GM23338 (cell line): ENCODE measurements around the gene GNAI3. TPM values are rescaled to one million over a fixed set of nuclear protein-coding genes. Genes with fewer than 3 reads are reported as not detected.

Source experiments
- ATAC-seq: fragments of 200-7000 bp; cut with Tn5 transposase; 3 replicates; pipeline ENCODE4 v1.9.1; 2020
- DNase-seq: peaks from one replicate; pipeline ENCODE4 v3.0.0-alpha.2; 2015; ENCODE audit warnings: low spot score
- H2AFZ ChIP-seq: fragments of 200-600 bp; sonication (generic); 2 replicates; pipeline ENCODE4 v1.8.0; 2016; ENCODE audit warnings: antibody characterized with exemption, mild to moderate bottlenecking, moderate library complexity
- H3F3A ChIP-seq: fragments of 200-600 bp; sonication (generic); replicated peaks from 2 replicates; pipeline ENCODE4 v1.8.0; 2017; ENCODE audit warnings: antibody characterized with exemption, mixed run types, low read depth
- H3K27ac ChIP-seq: fragments of 200-600 bp; sonication (generic); 2 replicates; pipeline ENCODE4 v1.6.1; 2016; ENCODE audit warnings: low read depth
- H3K27me3 ChIP-seq: fragments of 200-600 bp; sonication (generic); 2 replicates; pipeline ENCODE4 v1.8.0; 2016; ENCODE audit warnings: mild to moderate bottlenecking, mixed run types, moderate library complexity; ENCODE audit not compliant: insufficient read depth
- H3K36me3 ChIP-seq: fragments of 200-600 bp; sonication (generic); 2 replicates; pipeline ENCODE4 v1.8.0; 2016; ENCODE audit warnings: mild to moderate bottlenecking; ENCODE audit not compliant: insufficient read depth
- H3K4me1 ChIP-seq: fragments of 200-600 bp; sonication (generic); 2 replicates; pipeline ENCODE4 v1.8.0; 2016; ENCODE audit warnings: mild to moderate bottlenecking, moderate library complexity; ENCODE audit not compliant: insufficient read depth
- H3K4me2 ChIP-seq: fragments of 200-600 bp; sonication (generic); 2 replicates; pipeline ENCODE4 v1.7.1; 2017; ENCODE audit warnings: mixed run types
- H3K4me3 ChIP-seq: fragments of 200-600 bp; sonication (generic); 2 replicates; pipeline ENCODE4 v1.6.1; 2016; ENCODE audit warnings: mixed run types
- H3K79me2 ChIP-seq: fragments of 200-600 bp; sonication (generic); replicated peaks from 2 replicates; pipeline ENCODE4 v1.8.0; 2017; ENCODE audit warnings: mild to moderate bottlenecking; ENCODE audit not compliant: insufficient read depth
- H3K9me2 ChIP-seq: fragments of 200-600 bp; sonication (generic); 2 replicates; pipeline ENCODE4 v1.8.0; 2017; ENCODE audit not compliant: insufficient read depth
- H4K20me1 ChIP-seq: fragments of 200-600 bp; sonication (generic); replicated peaks from 2 replicates; pipeline ENCODE4 v1.8.0; 2017; ENCODE audit warnings: mild to moderate bottlenecking; ENCODE audit not compliant: insufficient read depth
- H3K27ac Mint-ChIP-seq: 2 replicates; pipeline ENCODE4 v1.8.0; 2020; ENCODE audit warnings: inconsistent platforms, mild to moderate bottlenecking, moderate library complexity, mixed read lengths
- H3K27me3 Mint-ChIP-seq: 3 replicates; pipeline ENCODE4 v1.8.0; 2022; ENCODE audit warnings: low read depth, mild to moderate bottlenecking, moderate library complexity, mixed read lengths, inconsistent platforms; ENCODE audit not compliant: insufficient read depth, poor library complexity
- H3K36me3 Mint-ChIP-seq: 3 replicates; pipeline ENCODE4 v1.8.0; 2021; ENCODE audit warnings: low read depth, mild to moderate bottlenecking, inconsistent platforms, moderate library complexity, mixed read lengths
- H3K4me1 Mint-ChIP-seq: 3 replicates; pipeline ENCODE4 v1.8.0; 2020; ENCODE audit warnings: mild to moderate bottlenecking, inconsistent platforms, mixed read lengths
- H3K4me3 Mint-ChIP-seq: 3 replicates; pipeline ENCODE4 v1.8.0; 2021; ENCODE audit warnings: moderate library complexity, mild to moderate bottlenecking, inconsistent platforms, mixed read lengths
- H3K9me3 Mint-ChIP-seq: 3 replicates; pipeline ENCODE4 v1.8.0; 2020; ENCODE audit warnings: moderate library complexity, mild to moderate bottlenecking, inconsistent platforms, mixed read lengths
- CREB1 ChIP-seq: fragments of 250-450 bp; sonication (Bioruptor Pico); IDR thresholded peaks from 2 replicates; pipeline ENCODE4 v1.5.0; 2020; ENCODE audit warnings: low read depth, mild to moderate bottlenecking, moderate library complexity
- EZH2 ChIP-seq: fragments of 200-600 bp; sonication (generic); IDR thresholded peaks from one replicate; pipeline ENCODE4 v1.8.0; 2017; ENCODE audit warnings: antibody characterized with exemption, mild to moderate bottlenecking, low read depth; ENCODE audit not compliant: unreplicated experiment
- EZH2phosphoT487 ChIP-seq: fragments of 200-600 bp; sonication (generic); IDR thresholded peaks from one replicate; pipeline ENCODE4 v1.8.1; 2018; ENCODE audit warnings: antibody characterized with exemption; ENCODE audit not compliant: unreplicated experiment
- JUNB ChIP-seq: IDR thresholded peaks from one replicate; pipeline ENCODE4 v1.6.1; 2016; ENCODE audit warnings: antibody characterized with exemption; ENCODE audit not compliant: unreplicated experiment
- NANOG ChIP-seq: IDR thresholded peaks from 2 replicates; pipeline ENCODE4 v1.6.1; 2016; ENCODE audit warnings: antibody characterized with exemption, borderline replicate concordance
- POLR2AphosphoS5 ChIP-seq: IDR thresholded peaks from 2 replicates; pipeline ENCODE4 v1.6.1; 2016; ENCODE audit warnings: antibody characterized with exemption, low read depth
- STAT1 ChIP-seq: IDR thresholded peaks from one replicate; pipeline ENCODE4 v1.6.1; 2016; ENCODE audit warnings: antibody characterized with exemption; ENCODE audit not compliant: unreplicated experiment
- ZNF114 ChIP-seq: fragments of 250-450 bp; sonication (Bioruptor Pico); IDR thresholded peaks from 2 replicates; pipeline ENCODE4 v1.5.0; 2020; ENCODE audit warnings: mild to moderate bottlenecking, moderate library complexity
- ZNF331 ChIP-seq: fragments of 250-450 bp; sonication (Bioruptor Pico); IDR thresholded peaks from 2 replicates; pipeline ENCODE4 v1.5.0; 2020; ENCODE audit warnings: low read depth, mild to moderate bottlenecking, moderate library complexity
- polyA plus RNA-seq: library from polyadenylated mRNA; unstranded; fragments of >200 nt; fragmentation: Nextera tagmentation; extraction: Ambion mirVana; gene quantifications from 2 replicates; pipeline ENCODE4 v1.2.1, GENCODE V29; 2016
- total RNA-seq: library from RNA; depleted of rRNA; stranded (reverse); fragments of >200 nt; shearing (Covaris generic); gene quantifications from 2 replicates; pipeline ENCODE4 v1.2.3, GENCODE V29; 2014
- TF ChIP-seq, protein P1 (sequence below): IDR thresholded peaks from one replicate; pipeline ENCODE4 v1.6.1; 2018; ENCODE audit warnings: antibody characterized with exemption; ENCODE audit not compliant: unreplicated experiment
- TF ChIP-seq, protein P2 (sequence below): IDR thresholded peaks from 2 replicates; pipeline ENCODE4 v1.6.1; 2016; ENCODE audit warnings: antibody characterized with exemption
- TF ChIP-seq, protein P3 (sequence below): fragments of 250-450 bp; sonication (Bioruptor Pico); IDR thresholded peaks from 2 replicates; pipeline ENCODE4 v1.5.0; 2020; ENCODE audit warnings: mild to moderate bottlenecking, moderate library complexity
- TF ChIP-seq, protein P4 (sequence below), 2 experiments: fragments of 200-600 bp in 1 of 2; sonication (generic) in 1 of 2; conservative IDR thresholded peaks; 2 replicates each; pipeline versions ENCODE4 v1.5.1 to v1.6.1; 2016 to 2017; ENCODE audit warnings: antibody characterized with exemption in 2 of 2, low read depth in 2 of 2, mild to moderate bottlenecking in 2 of 2, moderate library complexity in 1 of 2

GNAI3 gene
- total and polyA plus RNA-seq, 2 experiments from 2014 or later = 4.5 to 10.2 TPM

DNA sequence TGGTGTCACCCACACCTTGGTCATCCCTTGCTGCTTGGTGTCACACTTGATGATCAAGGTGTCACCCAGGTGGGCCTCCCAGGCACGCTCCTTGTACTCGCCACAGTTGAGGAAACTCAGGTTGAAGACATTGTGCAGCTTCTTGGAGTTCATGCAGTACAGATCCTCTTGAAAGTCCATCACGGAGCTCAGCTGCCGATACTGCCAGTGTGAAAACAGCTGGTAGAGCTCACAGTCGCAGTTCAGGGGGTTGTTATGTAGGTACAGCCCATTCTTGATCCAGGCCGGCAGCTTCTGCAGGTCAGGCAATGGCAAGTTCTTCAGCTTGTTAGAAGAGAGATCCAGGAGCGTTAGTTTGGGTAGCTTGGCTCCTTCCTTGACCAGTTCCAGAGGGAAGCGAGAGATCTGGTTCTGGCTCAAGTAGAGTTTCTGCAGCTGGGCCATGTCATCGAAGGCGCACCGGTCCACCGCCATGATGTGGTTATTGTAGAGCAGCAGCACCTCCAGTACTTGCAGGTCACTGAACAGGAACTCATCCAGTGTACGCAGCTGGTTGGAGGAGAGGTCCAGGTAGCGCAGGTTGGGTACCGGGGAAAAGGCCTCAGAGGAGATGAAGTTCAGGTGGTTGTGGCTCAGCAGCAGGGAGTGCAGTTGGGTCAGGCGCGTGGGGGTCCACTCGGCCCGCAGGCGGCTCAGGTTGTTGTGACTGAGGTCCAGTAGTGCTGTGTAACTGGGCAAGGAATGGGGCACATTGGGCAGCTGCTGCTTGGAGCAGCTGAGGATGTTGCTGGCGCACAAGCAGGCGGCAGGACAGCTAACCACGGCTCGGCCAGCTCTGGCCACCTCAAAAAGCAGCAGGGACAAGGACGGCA, 40.2 kb upstream of the GNAI3 start:
- Histone ChIP-seq H3K4me2 (no peak overlapping the region), H3K79me2 (no peaks in the 10 kb centered on the region), H3K4me3 (peak overlapping the region; percentile 91; the same call in 1 of the 2 replicates), H3F3A (no peaks in the 10 kb centered on the region), H4K20me1 (no peaks in the 10 kb centered on the region), H3K27me3 (peaks cover 36% of the 10 kb centered on the region), H2AFZ (no peak overlapping the region), H3K9me2 (no peaks in the 10 kb centered on the region; the same call in 1 of the 2 replicates), H3K27ac (no peak overlapping the region), H3K4me1 (peaks cover 7% of the 10 kb centered on the region; the same call in 1 of the 2 replicates), H3K36me3 (no peaks in the 10 kb centered on the region)
- Mint-ChIP-seq H3K27ac (no peak overlapping the region), H3K4me3 (peak overlapping the region; percentile 83), H3K27me3 (peaks cover 12% of the 10 kb centered on the region), H3K9me3 (no peaks in the 10 kb centered on the region), H3K4me1 (peaks cover 11% of the 10 kb centered on the region), H3K36me3 (no peaks in the 10 kb centered on the region; the same call in 2 of the 3 replicates)
- DNase-seq (no peak), ATAC-seq (no peak)
- no peak for TF ChIP-seq NANOG
- TF ChIP-seq, protein P1, sequence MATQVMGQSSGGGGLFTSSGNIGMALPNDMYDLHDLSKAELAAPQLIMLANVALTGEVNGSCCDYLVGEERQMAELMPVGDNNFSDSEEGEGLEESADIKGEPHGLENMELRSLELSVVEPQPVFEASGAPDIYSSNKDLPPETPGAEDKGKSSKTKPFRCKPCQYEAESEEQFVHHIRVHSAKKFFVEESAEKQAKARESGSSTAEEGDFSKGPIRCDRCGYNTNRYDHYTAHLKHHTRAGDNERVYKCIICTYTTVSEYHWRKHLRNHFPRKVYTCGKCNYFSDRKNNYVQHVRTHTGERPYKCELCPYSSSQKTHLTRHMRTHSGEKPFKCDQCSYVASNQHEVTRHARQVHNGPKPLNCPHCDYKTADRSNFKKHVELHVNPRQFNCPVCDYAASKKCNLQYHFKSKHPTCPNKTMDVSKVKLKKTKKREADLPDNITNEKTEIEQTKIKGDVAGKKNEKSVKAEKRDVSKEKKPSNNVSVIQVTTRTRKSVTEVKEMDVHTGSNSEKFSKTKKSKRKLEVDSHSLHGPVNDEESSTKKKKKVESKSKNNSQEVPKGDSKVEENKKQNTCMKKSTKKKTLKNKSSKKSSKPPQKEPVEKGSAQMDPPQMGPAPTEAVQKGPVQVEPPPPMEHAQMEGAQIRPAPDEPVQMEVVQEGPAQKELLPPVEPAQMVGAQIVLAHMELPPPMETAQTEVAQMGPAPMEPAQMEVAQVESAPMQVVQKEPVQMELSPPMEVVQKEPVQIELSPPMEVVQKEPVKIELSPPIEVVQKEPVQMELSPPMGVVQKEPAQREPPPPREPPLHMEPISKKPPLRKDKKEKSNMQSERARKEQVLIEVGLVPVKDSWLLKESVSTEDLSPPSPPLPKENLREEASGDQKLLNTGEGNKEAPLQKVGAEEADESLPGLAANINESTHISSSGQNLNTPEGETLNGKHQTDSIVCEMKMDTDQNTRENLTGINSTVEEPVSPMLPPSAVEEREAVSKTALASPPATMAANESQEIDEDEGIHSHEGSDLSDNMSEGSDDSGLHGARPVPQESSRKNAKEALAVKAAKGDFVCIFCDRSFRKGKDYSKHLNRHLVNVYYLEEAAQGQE = no peak
- TF ChIP-seq, protein P2, sequence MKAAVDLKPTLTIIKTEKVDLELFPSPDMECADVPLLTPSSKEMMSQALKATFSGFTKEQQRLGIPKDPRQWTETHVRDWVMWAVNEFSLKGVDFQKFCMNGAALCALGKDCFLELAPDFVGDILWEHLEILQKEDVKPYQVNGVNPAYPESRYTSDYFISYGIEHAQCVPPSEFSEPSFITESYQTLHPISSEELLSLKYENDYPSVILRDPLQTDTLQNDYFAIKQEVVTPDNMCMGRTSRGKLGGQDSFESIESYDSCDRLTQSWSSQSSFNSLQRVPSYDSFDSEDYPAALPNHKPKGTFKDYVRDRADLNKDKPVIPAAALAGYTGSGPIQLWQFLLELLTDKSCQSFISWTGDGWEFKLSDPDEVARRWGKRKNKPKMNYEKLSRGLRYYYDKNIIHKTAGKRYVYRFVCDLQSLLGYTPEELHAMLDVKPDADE = no peak
- TF ChIP-seq, protein P3, sequence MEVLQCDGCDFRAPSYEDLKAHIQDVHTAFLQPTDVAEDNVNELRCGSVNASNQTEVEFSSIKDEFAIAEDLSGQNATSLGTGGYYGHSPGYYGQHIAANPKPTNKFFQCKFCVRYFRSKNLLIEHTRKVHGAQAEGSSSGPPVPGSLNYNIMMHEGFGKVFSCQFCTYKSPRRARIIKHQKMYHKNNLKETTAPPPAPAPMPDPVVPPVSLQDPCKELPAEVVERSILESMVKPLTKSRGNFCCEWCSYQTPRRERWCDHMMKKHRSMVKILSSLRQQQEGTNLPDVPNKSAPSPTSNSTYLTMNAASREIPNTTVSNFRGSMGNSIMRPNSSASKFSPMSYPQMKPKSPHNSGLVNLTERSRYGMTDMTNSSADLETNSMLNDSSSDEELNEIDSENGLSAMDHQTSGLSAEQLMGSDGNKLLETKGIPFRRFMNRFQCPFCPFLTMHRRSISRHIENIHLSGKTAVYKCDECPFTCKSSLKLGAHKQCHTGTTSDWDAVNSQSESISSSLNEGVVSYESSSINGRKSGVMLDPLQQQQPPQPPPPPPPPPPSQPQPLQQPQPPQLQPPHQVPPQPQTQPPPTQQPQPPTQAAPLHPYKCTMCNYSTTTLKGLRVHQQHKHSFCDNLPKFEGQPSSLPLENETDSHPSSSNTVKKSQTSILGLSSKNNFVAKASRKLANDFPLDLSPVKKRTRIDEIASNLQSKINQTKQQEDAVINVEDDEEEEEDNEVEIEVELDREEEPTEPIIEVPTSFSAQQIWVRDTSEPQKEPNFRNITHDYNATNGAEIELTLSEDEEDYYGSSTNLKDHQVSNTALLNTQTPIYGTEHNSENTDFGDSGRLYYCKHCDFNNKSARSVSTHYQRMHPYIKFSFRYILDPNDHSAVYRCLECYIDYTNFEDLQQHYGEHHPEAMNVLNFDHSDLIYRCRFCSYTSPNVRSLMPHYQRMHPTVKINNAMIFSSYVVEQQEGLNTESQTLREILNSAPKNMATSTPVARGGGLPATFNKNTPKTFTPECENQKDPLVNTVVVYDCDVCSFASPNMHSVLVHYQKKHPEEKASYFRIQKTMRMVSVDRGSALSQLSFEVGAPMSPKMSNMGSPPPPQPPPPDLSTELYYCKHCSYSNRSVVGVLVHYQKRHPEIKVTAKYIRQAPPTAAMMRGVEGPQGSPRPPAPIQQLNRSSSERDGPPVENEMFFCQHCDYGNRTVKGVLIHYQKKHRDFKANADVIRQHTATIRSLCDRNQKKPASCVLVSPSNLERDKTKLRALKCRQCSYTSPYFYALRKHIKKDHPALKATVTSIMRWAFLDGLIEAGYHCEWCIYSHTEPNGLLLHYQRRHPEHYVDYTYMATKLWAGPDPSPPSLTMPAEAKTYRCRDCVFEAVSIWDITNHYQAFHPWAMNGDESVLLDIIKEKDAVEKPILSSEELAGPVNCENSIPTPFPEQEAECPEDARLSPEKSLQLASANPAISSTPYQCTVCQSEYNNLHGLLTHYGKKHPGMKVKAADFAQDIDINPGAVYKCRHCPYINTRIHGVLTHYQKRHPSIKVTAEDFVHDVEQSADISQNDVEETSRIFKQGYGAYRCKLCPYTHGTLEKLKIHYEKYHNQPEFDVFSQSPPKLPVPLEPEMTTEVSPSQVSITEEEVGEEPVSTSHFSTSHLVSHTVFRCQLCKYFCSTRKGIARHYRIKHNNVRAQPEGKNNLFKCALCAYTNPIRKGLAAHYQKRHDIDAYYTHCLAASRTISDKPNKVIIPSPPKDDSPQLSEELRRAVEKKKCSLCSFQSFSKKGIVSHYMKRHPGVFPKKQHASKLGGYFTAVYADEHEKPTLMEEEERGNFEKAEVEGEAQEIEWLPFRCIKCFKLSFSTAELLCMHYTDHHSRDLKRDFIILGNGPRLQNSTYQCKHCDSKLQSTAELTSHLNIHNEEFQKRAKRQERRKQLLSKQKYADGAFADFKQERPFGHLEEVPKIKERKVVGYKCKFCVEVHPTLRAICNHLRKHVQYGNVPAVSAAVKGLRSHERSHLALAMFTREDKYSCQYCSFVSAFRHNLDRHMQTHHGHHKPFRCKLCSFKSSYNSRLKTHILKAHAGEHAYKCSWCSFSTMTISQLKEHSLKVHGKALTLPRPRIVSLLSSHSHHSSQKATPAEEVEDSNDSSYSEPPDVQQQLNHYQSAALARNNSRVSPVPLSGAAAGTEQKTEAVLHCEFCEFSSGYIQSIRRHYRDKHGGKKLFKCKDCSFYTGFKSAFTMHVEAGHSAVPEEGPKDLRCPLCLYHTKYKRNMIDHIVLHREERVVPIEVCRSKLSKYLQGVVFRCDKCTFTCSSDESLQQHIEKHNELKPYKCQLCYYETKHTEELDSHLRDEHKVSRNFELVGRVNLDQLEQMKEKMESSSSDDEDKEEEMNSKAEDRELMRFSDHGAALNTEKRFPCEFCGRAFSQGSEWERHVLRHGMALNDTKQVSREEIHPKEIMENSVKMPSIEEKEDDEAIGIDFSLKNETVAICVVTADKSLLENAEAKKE = no peak
- TF ChIP-seq EZH2phosphoT487 = no peak
- TF ChIP-seq EZH2 = no peak
- TF ChIP-seq ZNF114 (CRISPR knock-in tag) = no peak
- TF ChIP-seq ZNF331 (CRISPR knock-in tag) = no peak
- no peak for TF ChIP-seq STAT1
- TF ChIP-seq, protein P4, sequence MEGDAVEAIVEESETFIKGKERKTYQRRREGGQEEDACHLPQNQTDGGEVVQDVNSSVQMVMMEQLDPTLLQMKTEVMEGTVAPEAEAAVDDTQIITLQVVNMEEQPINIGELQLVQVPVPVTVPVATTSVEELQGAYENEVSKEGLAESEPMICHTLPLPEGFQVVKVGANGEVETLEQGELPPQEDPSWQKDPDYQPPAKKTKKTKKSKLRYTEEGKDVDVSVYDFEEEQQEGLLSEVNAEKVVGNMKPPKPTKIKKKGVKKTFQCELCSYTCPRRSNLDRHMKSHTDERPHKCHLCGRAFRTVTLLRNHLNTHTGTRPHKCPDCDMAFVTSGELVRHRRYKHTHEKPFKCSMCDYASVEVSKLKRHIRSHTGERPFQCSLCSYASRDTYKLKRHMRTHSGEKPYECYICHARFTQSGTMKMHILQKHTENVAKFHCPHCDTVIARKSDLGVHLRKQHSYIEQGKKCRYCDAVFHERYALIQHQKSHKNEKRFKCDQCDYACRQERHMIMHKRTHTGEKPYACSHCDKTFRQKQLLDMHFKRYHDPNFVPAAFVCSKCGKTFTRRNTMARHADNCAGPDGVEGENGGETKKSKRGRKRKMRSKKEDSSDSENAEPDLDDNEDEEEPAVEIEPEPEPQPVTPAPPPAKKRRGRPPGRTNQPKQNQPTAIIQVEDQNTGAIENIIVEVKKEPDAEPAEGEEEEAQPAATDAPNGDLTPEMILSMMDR (conservative IDR thresholded peaks at IDR 0.05; ENCODE audit: low read depth in 2 of 2) = no peak
- no peak for TF ChIP-seq POLR2AphosphoS5
- TF ChIP-seq CREB1 = no peak
- TF ChIP-seq JUNB = no peak
